ENCODE measurements around the gene PTX4. TPM values are rescaled to one million over a fixed set of nuclear protein-coding genes. Genes with fewer than 3 reads are reported as not detected.

PTX4 gene
- total RNA-seq (2022; extraction: Qiagen RNA extraction): 0.03 TPM in 1 of 5 replicates, not detected in the others

GRCh38 chr16:1488619-1489018, at the start of gene PTX4:
TSS of gene PTX4 (minus strand) at chr16:1488944. CDS start at chr16:1488909, 35 bp downstream.

GRCh38 chr16:1533443-1533951, 44.8 kb upstream of the PTX4 start, which contains the start of gene TMEM204:
TSS of gene TMEM204 (plus strand) at chr16:1533666. CDS start at chr16:1534276, 610 bp downstream.

GRCh38 chr16:1492923-1493745, 4.4 kb upstream of the PTX4 start, which contains the start of gene TELO2:
TSS of gene TELO2 (plus strand) at chr16:1493360. CDS start at chr16:1494282, 922 bp downstream.

GRCh38 chr16:1474796-1475551, 13.8 kb downstream of the PTX4 start, which contains the start of gene CLCN7:
TSS of gene CLCN7 (minus strand) at chr16:1475028. CDS start at chr16:1474974, 54 bp downstream.

GRCh38 chr16:1443980-1444729, 44.6 kb downstream of the PTX4 start, which contains the start of gene CCDC154:
TSS of gene CCDC154 (minus strand) at chr16:1444556. CDS start at chr16:1444322, 234 bp downstream.

Other genes starting within 250 kb of the PTX4 start
- 0.06 to 0.10 TPM in 2 of 5 replicates, not detected in the others for gene TPSAB1, start 248.2 kb downstream of the PTX4 start, total RNA-seq (2022; extraction: Qiagen RNA extraction)
- gene TPSD1, start 232.9 kb downstream of the PTX4 start, total RNA-seq (2022; extraction: Qiagen RNA extraction): not detected in 5 replicates
- 148 to 182 TPM (median 160 TPM) in 5 replicates for gene UBE2I, start 179.3 kb downstream of the PTX4 start, total RNA-seq (2022; extraction: Qiagen RNA extraction)
- gene BAIAP3, start 155.3 kb downstream of the PTX4 start, total RNA-seq (2022; extraction: Qiagen RNA extraction): 0.69 to 1.4 TPM (median 0.95 TPM) in 5 replicates
- gene TSR3, start 137.1 kb downstream of the PTX4 start, total RNA-seq (2022; extraction: Qiagen RNA extraction): 54.8 to 98.7 TPM (median 96.4 TPM) in 5 replicates
- gene GNPTG, start 137.0 kb downstream of the PTX4 start, total RNA-seq (2022; extraction: Qiagen RNA extraction): 23.0 to 38.6 TPM (median 34.7 TPM) in 5 replicates
- gene UNKL, start 74.2 kb downstream of the PTX4 start, total RNA-seq (2022; extraction: Qiagen RNA extraction): 14.9 to 25.3 TPM (median 24.1 TPM) in 5 replicates
- 32.7 to 37.9 TPM (median 35.6 TPM) in 5 replicates for gene UQCC4, start 68.2 kb downstream of the PTX4 start, total RNA-seq (2022; extraction: Qiagen RNA extraction)
- not detected in 5 replicates for gene PERCC1, start 57.9 kb downstream of the PTX4 start, total RNA-seq (2022; extraction: Qiagen RNA extraction)
- gene CCDC154, start 44.4 kb downstream of the PTX4 start, total RNA-seq (2022; extraction: Qiagen RNA extraction): 0.07 to 0.36 TPM (median 0.18 TPM) in 5 replicates
- 61.5 to 77.6 TPM (median 71.6 TPM) in 5 replicates for gene CLCN7, start 13.9 kb downstream of the PTX4 start, total RNA-seq (2022; extraction: Qiagen RNA extraction)
- 25.9 to 42.3 TPM (median 36.3 TPM) in 5 replicates for gene TELO2, start 4.4 kb upstream of the PTX4 start, total RNA-seq (2022; extraction: Qiagen RNA extraction)
- gene TMEM204, start 44.7 kb upstream of the PTX4 start, total RNA-seq (2022; extraction: Qiagen RNA extraction): 0.08 to 0.11 TPM (median 0.09 TPM) in 4 of 5 replicates, not detected in the other
- 7.5 to 9.6 TPM (median 8.9 TPM) in 5 replicates for gene IFT140, start 123.1 kb upstream of the PTX4 start, total RNA-seq (2022; extraction: Qiagen RNA extraction)
- gene CRAMP1, start 123.4 kb upstream of the PTX4 start, total RNA-seq (2022; extraction: Qiagen RNA extraction): 12.9 to 15.9 TPM (median 14.6 TPM) in 5 replicates
- 159 to 225 TPM (median 167 TPM) in 5 replicates for gene JPT2, start 189.3 kb upstream of the PTX4 start, total RNA-seq (2022; extraction: Qiagen RNA extraction)
- 33.2 to 65.4 TPM (median 50.0 TPM) in 5 replicates for gene MAPK8IP3, start 217.3 kb upstream of the PTX4 start, total RNA-seq (2022; extraction: Qiagen RNA extraction)

Measured in A549 treated with AZD2906 at 1 μM for 4 hours (cell line).